ENCODE data around the gene CDC42BPG.

CDC42BPG gene

DNA sequence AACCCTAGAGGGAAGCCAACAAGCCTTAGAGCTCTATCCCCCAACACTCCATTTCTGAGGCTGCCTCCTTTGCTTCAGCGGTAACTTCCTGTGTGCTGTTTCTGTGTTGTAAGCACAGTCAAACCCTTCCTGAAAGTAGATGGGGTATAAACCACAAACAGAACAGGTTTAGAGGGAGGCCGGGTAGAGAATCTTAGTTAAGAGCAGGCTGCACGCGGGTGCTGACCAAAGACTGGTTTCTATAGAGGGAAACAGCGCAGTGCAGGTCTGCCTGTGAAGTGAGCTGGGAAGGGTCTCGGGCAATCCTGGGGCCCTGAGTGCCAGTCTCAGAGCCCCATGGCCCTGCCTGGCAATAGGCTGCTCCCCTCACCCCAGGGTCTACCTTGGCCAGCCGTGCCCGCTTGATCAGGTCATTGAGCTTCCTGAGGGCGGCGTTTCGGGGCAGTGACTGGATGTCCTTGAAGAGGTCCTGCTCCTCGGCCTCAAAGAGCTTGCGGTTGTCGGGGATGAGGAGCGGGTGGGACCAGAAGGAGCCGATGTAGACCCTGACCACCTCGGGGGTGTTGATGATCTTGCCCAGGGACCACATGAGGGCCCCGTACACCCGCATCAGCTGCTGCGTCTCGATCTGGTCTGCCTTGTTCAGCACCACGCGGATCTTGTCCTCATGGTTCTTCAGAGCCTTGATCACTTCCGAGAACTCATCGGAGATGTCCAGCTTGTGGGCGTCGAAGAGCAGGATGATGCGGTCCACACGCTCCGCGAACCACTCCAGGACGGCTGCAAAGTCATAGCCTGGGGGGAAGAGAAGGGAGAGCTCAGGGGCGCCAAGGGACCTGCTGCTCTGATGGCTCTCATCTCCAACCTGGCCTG, 15.3 kb upstream of the CDC42BPG start:
- peak overlapping the region; percentile 81 for H3K4me3 Mint-ChIP-seq
- H3K27me3 Mint-ChIP-seq: no peaks in the 10 kb centered on the region
- peaks cover 7% of the 10 kb centered on the region for H3K36me3 Mint-ChIP-seq
- H3K4me1 Mint-ChIP-seq: peaks cover 85% of the 10 kb centered on the region
- peak overlapping the region; percentile 93 for H3K27ac Mint-ChIP-seq
- H3K9me3 Mint-ChIP-seq: no peaks in the 10 kb centered on the region

DNA sequence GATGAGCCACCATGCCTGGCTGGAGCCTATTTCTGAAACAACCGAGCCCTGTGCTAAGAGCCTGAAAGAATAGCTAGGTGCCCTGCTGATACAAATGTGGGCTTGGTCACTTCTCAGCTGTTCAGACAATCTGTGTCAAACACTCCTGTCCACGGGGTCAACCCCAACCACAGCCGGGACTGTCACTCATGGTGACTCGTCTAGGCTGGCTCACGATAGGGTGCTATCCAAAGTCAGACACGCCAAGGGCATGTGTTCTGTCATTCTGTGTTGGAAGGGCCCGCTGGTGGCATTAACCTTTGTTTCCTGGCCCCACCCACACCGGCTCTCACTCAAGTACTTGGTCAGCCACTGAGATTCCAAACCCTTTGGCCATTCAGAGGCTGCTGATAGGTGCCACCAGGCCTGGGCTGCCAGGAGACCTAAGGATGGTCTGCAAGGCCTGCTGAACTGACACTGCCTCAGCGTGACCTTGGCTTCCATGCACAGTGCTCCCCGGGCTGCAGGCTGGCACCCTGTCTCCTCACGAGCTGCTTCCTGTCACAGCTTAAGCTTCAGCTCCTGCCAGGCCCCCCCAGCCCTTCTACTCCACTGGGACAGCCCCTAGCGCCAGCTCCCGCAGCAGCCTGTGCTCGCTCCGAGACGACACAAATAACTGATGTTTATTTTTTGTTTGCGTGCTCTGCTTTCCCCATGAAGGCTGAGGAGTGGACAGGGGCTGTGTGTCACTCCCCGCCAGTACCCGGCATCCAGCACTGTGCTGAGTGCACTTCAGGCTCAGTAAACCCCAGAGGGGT, 14.2 kb upstream of the CDC42BPG start:
- no peaks in the 10 kb centered on the region for H3K27me3 Mint-ChIP-seq
- H3K4me1 Mint-ChIP-seq: peaks cover 84% of the 10 kb centered on the region
- peak overlapping the region; percentile 93 for H3K27ac Mint-ChIP-seq
- H3K36me3 Mint-ChIP-seq: peaks cover 7% of the 10 kb centered on the region
- no peaks in the 10 kb centered on the region for H3K9me3 Mint-ChIP-seq
- H3K4me3 Mint-ChIP-seq: peak overlapping the region; percentile 81

DNA sequence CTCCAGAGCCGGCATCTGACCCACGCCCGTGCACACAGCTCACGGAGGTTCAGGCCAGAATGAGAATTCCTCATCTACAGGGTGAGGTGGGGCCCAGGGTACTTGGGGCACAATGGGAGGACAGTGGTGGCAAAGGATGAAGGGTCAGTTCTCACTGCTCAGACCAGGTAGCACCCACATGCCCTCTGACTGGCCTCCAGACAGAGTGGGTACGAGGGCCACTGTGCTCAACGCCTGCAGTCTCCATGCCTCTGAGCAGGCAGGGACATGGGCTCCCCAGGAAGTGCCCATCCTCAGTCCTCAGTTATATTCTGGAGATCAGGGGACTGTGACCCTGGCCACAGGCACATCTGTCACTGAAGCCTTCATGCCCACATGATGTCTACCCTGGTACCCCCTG, 13.0 kb upstream of the CDC42BPG start:
- peaks cover 84% of the 10 kb centered on the region for H3K4me1 Mint-ChIP-seq
- H3K27ac Mint-ChIP-seq: peak overlapping the region; percentile 55
- H3K4me3 Mint-ChIP-seq: peak overlapping the region; percentile 19
- H3K9me3 Mint-ChIP-seq: no peaks in the 10 kb centered on the region
- H3K36me3 Mint-ChIP-seq: peaks cover 7% of the 10 kb centered on the region
- no peaks in the 10 kb centered on the region for H3K27me3 Mint-ChIP-seq

DNA sequence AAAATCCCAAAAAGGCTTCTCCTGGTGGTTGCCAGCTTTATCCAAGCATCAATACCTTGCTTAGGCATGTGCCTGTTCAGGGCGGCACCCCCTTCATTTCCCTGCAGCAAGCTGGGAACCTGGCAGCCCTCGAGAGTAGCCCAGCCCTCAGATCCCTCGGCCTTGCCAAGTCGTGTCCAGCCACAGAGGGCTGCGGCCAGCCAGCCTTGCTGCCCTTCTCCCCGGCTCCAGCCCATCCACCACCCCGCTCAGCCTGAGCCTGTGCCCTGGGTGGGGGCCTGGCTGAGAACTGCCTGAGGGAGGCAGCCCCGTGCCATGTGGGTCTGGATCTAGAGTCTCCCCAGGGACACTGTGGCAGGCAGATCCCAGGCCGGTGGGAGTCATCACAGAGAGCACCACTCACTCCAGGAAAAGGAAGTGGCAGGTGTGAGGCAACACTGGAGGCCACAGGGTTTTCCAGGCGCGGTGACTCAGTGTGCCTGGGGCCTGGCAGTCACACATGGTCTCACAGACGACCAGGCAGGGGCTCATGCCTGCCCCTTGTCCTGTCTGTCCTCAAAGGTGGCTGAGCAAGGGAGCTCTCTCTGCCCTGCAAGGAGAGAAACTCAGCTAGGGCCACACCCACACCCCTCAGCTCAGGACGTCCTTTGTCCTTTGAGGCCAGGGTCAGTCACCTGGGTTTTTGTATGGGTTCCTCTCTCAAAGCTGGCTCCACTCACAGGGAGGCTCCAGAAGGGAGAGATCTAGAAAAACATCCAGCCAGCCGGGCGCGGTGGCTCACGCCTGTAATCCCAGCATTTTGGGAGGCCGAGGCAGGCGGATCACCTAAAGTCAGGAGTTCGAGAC, 12.2 kb upstream of the CDC42BPG start:
- H3K27ac Mint-ChIP-seq: peak overlapping the region; percentile 76
- no peaks in the 10 kb centered on the region for H3K27me3 Mint-ChIP-seq
- peaks cover 7% of the 10 kb centered on the region for H3K36me3 Mint-ChIP-seq
- H3K4me1 Mint-ChIP-seq: peaks cover 86% of the 10 kb centered on the region
- no peaks in the 10 kb centered on the region for H3K9me3 Mint-ChIP-seq
- H3K4me3 Mint-ChIP-seq: peak overlapping the region; percentile 63

DNA sequence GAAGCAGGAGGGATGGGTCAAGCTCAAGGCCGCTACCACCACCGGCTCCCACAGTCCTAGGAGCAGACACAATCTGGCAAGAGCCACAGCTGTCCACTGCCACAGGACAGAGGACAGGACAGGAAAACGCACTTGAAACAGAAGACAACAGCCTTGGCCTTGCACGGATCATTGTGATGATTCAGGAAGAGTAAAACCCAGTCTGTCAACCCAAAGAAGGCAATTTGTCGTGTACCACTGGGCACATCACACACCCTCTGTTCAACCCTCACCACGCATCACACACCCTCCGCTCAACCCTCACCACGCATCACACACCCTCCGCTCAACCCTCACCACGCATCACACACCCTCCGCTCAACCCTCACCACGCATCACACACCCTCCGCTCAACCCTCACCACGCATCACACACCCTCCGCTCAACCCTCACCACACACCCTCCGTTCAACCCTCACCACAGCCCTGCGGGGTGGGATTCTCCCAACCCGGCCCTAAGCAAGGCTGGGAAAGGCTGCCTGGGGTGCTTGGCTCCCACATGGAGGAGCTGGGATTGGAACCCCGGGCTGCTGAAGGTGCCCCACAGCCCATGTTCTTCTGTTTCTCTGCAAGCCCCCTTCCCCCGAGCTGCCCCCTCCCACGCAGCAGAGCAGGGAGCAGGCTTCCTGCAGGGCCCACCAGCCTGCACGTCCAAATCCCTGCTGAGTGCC, 11.3 kb upstream of the CDC42BPG start:
- Mint-ChIP-seq H3K4me1 (peaks cover 88% of the 10 kb centered on the region), H3K4me3 (peak overlapping the region; percentile 66), H3K36me3 (peaks cover 7% of the 10 kb centered on the region), H3K9me3 (no peaks in the 10 kb centered on the region), H3K27me3 (no peaks in the 10 kb centered on the region), H3K27ac (peak overlapping the region; percentile 87)

DNA sequence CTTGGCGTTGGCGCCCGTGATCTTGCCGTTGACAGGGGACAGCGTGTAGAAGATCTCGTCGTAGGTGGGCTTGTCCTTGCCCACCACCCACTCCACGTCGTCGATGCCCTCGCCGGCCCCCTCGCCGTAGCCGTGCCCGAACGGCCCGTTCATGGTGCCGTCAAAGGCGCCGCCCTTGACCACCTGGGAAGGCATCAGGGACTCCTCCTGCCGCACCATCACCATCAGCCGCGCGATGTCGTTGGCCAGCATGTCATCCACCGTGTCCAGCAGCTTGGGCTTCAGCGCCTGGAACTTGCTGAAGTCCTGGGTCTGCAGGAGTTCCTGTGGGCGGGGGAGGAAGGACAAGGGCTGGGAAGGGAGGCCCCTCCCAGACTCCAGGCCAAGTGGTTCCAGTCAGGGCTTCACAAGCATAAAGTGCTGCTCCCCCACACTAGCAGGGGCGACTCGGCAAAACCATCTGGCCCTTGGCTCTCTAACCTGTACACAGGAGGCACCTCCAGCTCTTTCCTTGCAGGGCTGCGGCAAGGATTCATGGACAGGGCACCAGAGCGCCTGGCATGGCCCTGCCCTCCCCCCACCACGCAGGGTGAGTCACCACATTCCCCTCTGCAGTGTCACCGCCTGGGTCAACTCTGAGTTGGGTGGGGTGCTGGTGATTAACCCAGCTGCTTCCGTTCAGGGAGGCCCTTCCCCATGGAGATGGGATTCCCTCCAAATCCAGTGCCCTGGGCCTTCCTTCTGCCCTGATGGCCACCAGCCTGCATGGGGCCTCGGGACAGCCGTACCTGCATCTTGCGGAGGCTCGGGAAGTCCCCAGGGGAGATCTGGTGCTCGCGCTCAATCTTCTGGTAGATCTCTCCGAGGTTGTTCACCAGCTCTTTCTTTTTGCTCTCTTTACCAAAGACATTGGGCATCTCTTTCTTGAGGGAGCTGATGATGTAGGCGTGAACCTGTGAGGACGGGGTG, 10.4 kb upstream of the CDC42BPG start:
- Mint-ChIP-seq H3K9me3 (no peaks in the 10 kb centered on the region), H3K4me1 (peaks cover 85% of the 10 kb centered on the region), H3K4me3 (peak overlapping the region; percentile 44), H3K27me3 (no peaks in the 10 kb centered on the region), H3K36me3 (peaks cover 7% of the 10 kb centered on the region), H3K27ac (peak overlapping the region; percentile 87)

DNA sequence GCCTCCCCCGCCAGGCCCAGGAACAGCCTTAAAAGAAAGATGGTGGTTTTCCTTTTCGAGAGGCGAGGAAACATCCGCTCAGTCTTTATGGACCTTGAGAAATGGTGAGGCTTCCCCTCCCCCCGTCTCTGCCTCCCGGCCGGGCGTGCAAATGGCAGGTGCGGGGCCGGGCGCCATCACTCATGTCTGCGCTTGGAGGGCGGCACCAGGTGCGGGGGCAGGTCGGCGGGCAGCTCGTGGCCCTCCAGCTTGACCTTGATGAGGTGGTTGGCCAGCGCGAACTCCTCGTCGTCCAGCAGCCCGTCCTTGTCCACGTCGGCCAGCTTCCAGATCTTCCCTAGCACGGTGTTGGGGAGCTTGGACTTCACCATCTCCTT, 9.7 kb upstream of the CDC42BPG start:
- Mint-ChIP-seq H3K4me3 (peak overlapping the region; percentile 7), H3K27ac (no peak overlapping the region), H3K27me3 (no peaks in the 10 kb centered on the region), H3K36me3 (peaks cover 7% of the 10 kb centered on the region), H3K9me3 (no peaks in the 10 kb centered on the region), H3K4me1 (peaks cover 85% of the 10 kb centered on the region)

DNA sequence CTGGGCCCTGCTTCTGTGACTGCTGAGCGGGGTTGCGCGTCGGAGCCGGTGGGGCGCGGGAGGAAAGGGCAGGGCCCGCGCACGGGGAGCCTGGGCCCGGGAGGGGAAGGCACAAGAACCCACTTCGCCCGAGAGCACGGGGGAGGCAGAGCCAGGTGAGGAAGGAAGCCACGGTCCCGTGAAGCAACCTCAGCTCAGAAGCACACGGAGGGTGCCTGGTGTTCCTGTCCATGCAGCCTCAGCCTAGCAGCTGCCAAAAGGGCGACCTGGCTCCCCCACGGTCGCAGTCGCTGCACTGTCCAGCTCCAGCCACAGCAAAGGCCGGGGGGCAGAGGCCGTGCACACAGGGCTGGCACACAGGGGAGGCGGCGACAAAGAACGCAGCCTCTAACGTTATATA, 9.3 kb upstream of the CDC42BPG start:
- peaks cover 7% of the 10 kb centered on the region for H3K36me3 Mint-ChIP-seq
- peak overlapping the region; percentile 96 for H3K27ac Mint-ChIP-seq
- H3K27me3 Mint-ChIP-seq: no peaks in the 10 kb centered on the region
- peak overlapping the region; percentile 59 for H3K4me3 Mint-ChIP-seq
- peaks cover 85% of the 10 kb centered on the region for H3K4me1 Mint-ChIP-seq
- H3K9me3 Mint-ChIP-seq: no peaks in the 10 kb centered on the region

DNA sequence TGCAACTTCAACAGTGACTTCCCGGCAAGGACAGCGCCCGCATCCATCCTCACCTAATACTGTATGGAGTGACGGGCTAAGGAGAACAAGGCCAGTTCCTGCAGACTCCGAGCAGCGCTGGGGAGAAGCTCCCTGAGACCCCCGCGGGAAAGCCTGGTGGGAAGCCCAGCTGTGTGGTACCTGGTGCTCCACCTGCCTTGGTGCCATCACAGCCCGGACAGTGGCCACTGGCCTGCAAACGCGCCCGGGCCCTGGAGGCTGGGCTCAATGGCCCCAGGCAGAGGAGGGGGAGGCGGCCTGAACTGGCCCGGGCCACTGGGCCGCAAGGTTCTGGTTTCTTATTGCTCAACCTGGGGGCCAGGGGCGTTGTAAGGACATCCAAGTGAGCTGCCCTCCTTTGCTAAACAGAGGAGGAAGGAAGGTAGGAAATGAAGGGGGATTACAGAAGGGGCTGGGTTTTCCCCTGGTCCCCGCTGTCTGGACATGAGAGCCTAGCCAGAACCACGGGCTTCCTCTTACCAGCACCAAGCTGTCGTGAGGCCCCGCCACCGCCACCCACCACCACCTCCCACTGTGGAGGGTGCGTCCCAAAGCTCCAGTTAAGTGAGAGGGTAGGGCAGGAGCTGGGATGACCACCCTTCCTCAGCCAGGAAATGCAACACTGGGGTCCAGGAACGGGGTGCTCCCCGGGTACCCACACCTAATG, 8.5 kb upstream of the CDC42BPG start:
- peak overlapping the region; percentile 59 for H3K4me3 Mint-ChIP-seq
- peaks cover 87% of the 10 kb centered on the region for H3K4me1 Mint-ChIP-seq
- peak overlapping the region; percentile 96 for H3K27ac Mint-ChIP-seq
- peaks cover 6% of the 10 kb centered on the region for H3K36me3 Mint-ChIP-seq
- H3K9me3 Mint-ChIP-seq: no peaks in the 10 kb centered on the region
- no peaks in the 10 kb centered on the region for H3K27me3 Mint-ChIP-seq

DNA sequence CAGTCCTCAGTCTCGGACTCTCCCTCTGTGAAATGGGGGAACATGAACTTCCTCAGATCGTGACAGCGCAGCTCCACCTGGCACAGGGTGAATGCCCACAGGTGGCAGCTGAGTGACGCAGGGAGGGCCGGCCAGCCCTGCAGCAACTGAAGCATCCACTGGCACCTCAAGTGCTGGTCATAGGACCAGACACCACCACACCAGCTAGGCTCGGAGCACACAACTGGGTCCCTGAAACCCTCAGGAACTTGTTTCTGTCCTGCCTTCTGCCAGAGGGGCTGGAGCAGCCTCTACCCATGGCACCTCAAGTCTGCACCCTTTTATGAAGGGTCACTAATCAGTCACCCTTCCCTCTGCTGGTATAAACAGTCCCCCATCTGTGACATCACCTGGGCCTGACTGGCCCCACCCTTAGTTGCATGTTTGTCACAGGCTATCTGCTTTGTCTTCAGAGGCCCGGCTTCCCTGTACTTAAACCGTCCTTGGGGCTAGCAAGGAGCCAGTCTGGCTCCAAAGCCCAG, 7.4 kb upstream of the CDC42BPG start:
- H3K36me3 Mint-ChIP-seq: peaks cover 6% of the 10 kb centered on the region
- H3K4me1 Mint-ChIP-seq: peaks cover 88% of the 10 kb centered on the region
- H3K9me3 Mint-ChIP-seq: no peaks in the 10 kb centered on the region
- peak overlapping the region; percentile 58 for H3K4me3 Mint-ChIP-seq
- no peaks in the 10 kb centered on the region for H3K27me3 Mint-ChIP-seq
- H3K27ac Mint-ChIP-seq: peak overlapping the region; percentile 36

DNA sequence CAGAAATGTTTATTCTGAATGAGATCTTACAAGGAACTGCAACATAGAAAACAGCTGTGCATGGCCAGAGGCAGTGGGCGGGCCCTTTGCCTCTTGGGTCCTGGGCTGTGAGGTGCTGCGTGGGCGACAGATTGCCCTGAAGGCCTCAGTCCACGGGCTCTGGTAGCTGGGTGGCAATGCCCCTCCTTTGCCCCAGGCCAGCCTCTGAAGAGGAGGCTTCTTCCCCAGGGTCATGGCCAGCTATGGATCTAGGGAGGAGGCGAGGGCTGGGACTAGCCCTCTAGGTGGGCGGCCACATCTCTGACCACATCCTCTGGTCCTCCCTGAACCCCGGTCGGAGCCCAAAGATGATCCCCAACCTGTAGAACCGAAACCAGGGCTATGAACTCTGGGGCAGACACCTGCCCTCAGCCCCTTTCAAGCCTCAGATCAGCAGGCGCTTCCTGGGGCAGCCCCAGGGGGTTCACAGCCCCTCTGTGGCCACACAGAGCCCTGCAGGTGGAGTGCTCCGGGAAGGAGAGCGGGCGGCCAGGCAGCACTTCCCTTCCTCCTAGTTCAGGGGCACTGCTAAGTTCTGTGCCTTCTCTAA, 6.6 kb upstream of the CDC42BPG start:
- Mint-ChIP-seq H3K36me3 (peaks cover 6% of the 10 kb centered on the region), H3K4me3 (peak overlapping the region; percentile 58), H3K27ac (peak overlapping the region; percentile 36), H3K9me3 (no peaks in the 10 kb centered on the region), H3K27me3 (no peaks in the 10 kb centered on the region), H3K4me1 (peaks cover 81% of the 10 kb centered on the region)

DNA sequence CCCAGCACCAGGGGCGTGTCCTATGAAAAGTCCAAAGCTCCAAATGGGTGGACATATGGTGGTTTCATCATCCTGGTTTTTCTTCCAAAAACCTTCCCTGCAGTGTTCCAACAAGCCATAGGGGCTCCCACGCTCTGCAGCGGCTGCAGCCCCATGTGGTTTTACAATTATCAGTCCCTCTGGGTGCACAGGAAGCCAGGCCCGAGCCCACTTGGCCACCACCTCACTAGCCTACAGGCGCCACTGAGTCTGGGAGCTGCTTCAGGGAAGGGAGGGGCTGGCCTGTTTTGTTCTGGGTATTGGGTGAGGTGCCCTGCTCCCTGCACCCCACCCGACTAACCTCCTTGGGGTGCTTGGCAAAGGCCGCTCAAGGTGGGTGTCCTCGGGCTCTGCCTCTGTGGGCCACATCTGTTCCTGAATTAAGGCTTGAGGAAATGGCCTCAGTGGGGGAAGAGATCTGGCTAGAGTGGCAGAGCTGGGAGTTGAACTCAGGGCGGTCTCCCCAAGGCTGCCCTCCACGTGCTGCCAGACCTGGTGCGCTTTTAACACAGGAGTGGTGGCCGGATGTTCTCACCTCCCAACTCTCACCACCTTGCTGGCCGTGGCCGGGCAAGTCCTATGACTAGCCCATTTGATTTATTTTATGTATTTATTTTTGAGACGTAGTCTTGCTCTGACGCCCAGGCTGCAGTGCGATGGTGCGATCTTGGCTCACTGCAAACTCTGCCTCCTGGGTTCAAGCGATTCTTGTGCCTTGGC, 5.3 kb upstream of the CDC42BPG start:
- Mint-ChIP-seq H3K27ac (no peak overlapping the region), H3K4me3 (no peak overlapping the region), H3K27me3 (no peaks in the 10 kb centered on the region)

More for the DNA sequence above, 5.3 kb upstream of the CDC42BPG start:
- Mint-ChIP-seq H3K36me3 (no peaks in the 10 kb centered on the region), H3K4me1 (peaks cover 74% of the 10 kb centered on the region), H3K9me3 (no peaks in the 10 kb centered on the region)
